Testis (tissue), 3 donors: Measurements from ENCODE around the gene THSD4. TPM values are rescaled to one million over a fixed set of nuclear protein-coding genes. Genes with fewer than 3 reads are reported as not detected.
"Not testable (repeated sequence)": the region's sequence is repeated elsewhere in the genome, so short reads cannot be mapped to it uniquely, and the experiment has no call there.

Source experiments
- DNase-seq: peaks from one replicate; pipeline ENCODE4 v3.0.0-alpha.2; 2019
- H3K27ac ChIP-seq, 2 donors: fragments of 200-600 bp; sonication (generic); one replicate each; pipeline ENCODE4 v1.5.1; 2019
- H3K27me3 ChIP-seq: fragments of 200-600 bp; sonication (generic); one replicate; pipeline ENCODE4 v1.5.1; 2019
- H3K36me3 ChIP-seq: fragments of 200-600 bp; sonication (generic); one replicate; pipeline ENCODE4 v1.5.1; 2017; ENCODE audit warnings: low read depth; ENCODE audit errors: missing control alignments
- H3K4me1 ChIP-seq: fragments of 200-600 bp; sonication (generic); one replicate; pipeline ENCODE4 v1.5.1; 2019
- H3K4me3 ChIP-seq, 2 donors: fragments of 200-600 bp; sonication (generic); one replicate each; pipeline ENCODE4 v1.5.1; 2017 to 2019
- H3K9me3 ChIP-seq: fragments of 200-600 bp; sonication (generic); one replicate; pipeline ENCODE4 v1.5.1; 2017
- POLR2A ChIP-seq: fragments of 450-650 bp; IDR thresholded peaks from one replicate; pipeline ENCODE4 v1.6.1; 2017; ENCODE audit warnings: antibody characterized with exemption, mild to moderate bottlenecking, moderate library complexity
- WGBS, 2 donors: methylation state at CpG; one replicate each; pipeline ENCODE4 v1.1.5; 2018; 5-methylcytosine and 5-hydroxymethylcytosine counted together
- intact Hi-C: fragments of 100-400 bp; cut with DNase I; formaldehyde crosslinking; loops from one replicate; pipeline ENCODE4 v1.15.1; 2023; ENCODE audit warnings: low total_unique reads
- polyA plus RNA-seq: library from polyadenylated mRNA; stranded (reverse); fragments of 350-450 nt; fragmentation: Illumina TruSeq; extraction: RNeasy Lipid Tissue Mini Kit (QIAGEN cat#74804); gene quantifications from one replicate; pipeline ENCODE4 v1.2.3, GENCODE V29; 2014; ENCODE audit warnings: low read depth, low replicate concordance; ENCODE audit not compliant: insufficient read depth
- total RNA-seq, 2 donors: library from RNA; depleted of rRNA; stranded (reverse); fragments of >200 nt; gene quantifications; one replicate each; pipeline ENCODE4 v1.2.3, GENCODE V29; 2016
- TF ChIP-seq, protein P1 (sequence below), 3 experiments: fragments of 450-650 bp in 2 of 3; fragments of 200-600 bp in 1 of 3; sonication (generic) in 1 of 3; IDR thresholded peaks; one replicate each; pipeline ENCODE4 v1.5.1; 2016 to 2019; ENCODE audit warnings: antibody characterized with exemption in 3 of 3, mild to moderate bottlenecking in 2 of 3, moderate library complexity in 1 of 3

THSD4 gene
- total and polyA plus RNA-seq, 3 donors from 2014 or later, result 14.3 to 21.5 (median 18.2) TPM

DNA sequence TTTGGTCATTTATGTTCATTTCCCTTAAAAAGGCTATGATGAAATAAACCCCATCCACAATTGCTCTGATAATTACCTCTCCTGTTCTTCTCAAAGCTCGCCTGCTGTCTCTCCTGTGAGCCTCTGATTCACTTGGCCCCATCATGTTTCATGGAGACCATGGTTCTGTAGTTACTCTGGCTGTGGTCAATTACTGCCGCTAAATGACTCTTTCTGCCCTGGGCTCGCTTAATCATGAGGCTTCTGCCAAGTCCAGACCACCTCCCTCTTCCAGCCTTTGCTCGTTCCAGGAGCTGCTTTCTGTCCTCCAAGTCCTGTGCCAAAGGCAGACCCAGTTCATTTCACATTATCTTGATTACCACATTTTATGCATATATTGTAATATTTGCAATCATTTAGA is 91.9 kb downstream of the THSD4 start:
- H3K36me3 ChIP-seq, result no peaks in the 10 kb centered on the region
- TF ChIP-seq, protein P1, sequence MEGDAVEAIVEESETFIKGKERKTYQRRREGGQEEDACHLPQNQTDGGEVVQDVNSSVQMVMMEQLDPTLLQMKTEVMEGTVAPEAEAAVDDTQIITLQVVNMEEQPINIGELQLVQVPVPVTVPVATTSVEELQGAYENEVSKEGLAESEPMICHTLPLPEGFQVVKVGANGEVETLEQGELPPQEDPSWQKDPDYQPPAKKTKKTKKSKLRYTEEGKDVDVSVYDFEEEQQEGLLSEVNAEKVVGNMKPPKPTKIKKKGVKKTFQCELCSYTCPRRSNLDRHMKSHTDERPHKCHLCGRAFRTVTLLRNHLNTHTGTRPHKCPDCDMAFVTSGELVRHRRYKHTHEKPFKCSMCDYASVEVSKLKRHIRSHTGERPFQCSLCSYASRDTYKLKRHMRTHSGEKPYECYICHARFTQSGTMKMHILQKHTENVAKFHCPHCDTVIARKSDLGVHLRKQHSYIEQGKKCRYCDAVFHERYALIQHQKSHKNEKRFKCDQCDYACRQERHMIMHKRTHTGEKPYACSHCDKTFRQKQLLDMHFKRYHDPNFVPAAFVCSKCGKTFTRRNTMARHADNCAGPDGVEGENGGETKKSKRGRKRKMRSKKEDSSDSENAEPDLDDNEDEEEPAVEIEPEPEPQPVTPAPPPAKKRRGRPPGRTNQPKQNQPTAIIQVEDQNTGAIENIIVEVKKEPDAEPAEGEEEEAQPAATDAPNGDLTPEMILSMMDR (IDR thresholded peaks at IDR 0.05), result no peak
- no peak for TF ChIP-seq POLR2A
- no peak overlapping the region for H3K4me3 ChIP-seq
- H3K4me1 ChIP-seq, result no peaks in the 10 kb centered on the region
- H3K27ac ChIP-seq, result no peak overlapping the region
- intact Hi-C loops, result no loop called here
- no peaks in the 10 kb centered on the region for H3K27me3 ChIP-seq
- 90 to 92% methylated on average over 4 of the region's 4 CpGs for WGBS, 2 donors
- DNase-seq, result no peak
- H3K9me3 ChIP-seq, result no peaks in the 10 kb centered on the region

DNA sequence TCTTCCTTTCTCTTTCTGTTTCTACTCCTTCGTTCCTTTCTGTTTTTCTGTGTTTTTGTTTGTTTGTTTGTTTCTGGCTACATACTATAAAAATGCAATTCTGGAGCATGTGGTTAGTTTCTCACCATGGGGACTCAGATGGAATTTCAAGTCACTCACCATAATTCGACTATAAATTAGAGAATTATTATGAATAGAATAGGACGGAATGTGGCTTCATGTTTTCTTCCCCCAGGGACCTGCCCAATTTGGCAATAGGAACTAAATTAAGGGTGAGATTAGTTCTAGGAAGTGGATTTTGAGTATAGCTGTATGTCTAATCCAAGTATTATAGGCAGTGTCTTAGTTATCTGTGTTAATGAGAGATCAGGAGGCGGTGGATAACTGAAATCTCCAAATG is 96.9 kb downstream of the THSD4 start:
- Histone ChIP-seq H3K27me3 (no peaks in the 10 kb centered on the region), H3K4me1 (no peaks in the 10 kb centered on the region), H3K9me3 (no peaks in the 10 kb centered on the region), H3K27ac (no peak overlapping the region), H3K36me3 (no peaks in the 10 kb centered on the region), H3K4me3 (no peak overlapping the region)
- intact Hi-C loops, result no loop called here
- DNase-seq, result no peak
- TF ChIP-seq, protein P1 (IDR thresholded peaks at IDR 0.05), result no peak
- no peak for TF ChIP-seq POLR2A
- WGBS, 2 donors, result 73 to 78% methylated on average over 4 of the region's 4 CpGs

DNA sequence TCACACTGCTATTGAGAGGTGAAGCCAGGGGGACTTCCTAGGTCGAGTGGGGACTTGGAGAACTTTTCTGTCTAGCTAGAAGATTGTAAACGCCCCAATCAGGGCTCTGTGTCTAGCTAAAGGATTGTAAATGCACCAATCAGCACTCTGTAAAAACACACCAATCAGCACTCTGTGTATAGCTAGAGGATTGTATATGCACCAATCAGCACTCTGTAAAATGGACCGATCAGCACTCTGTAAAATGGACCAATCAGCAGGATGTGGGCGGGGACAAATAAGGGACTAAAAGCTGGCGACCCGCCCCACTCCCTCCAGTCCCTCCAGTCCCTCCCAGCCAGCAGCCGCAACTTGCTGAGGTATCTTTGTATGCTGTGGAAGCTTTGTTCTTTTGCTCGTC is 98.7 kb downstream of the THSD4 start:
- H3K27ac ChIP-seq, H3K4me1 ChIP-seq, H3K27me3 ChIP-seq, H3K36me3 ChIP-seq, intact Hi-C loops, H3K9me3 ChIP-seq: not testable (repeated sequence)
- 69 to 76% methylated on average over 7 to 8 of the region's 8 CpGs for whole genome bisulfite sequencing, 2 donors
- H3K4me3 ChIP-seq, result peak overlapping the region in 1 of 2 donors; percentile 36
- peak; percentile 46 for DNase-seq

DNA sequence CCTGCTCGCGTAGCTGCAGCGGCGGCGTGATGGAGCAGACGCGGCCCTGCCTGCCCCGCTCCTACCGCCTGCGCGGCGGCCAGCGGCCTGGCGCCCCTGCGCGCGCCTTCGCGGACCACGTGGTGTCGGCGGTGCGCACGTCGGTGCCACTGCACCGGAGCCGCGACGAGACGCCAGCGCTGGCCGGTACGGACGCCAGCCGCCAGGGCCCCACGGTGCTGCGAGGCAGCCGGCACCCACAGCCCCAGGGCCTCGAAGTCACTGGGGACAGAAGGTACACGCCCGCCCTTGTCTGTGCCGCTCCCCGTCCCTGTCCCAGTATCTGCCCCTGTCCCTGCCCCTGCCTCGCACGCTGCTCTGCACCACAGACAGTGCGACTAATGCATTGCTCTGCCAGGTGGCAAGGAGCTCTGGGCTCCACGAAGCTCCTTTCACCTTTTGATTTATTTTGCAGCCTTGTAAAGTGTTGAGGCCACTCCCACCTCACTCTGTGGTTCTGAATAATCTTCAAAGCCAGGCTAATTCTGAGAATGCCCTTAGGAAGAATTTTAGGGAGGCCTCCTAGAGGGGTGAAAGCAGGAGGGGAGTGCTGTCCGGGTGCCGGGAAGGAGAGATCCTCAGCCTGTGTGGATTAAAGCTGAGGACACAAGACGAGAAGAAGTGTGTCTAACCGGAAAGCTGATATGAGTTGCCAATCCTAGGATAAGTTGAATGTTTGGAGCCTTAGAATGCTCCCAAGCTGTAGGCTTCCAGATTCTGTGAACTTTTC is 100.0 kb downstream of the THSD4 start:
- Histone ChIP-seq H3K36me3 (no peaks in the 10 kb centered on the region), H3K4me1 (peaks cover 3% of the 10 kb centered on the region), H3K27me3 (no peaks in the 10 kb centered on the region), H3K4me3 (peak overlapping the region in 1 of 2 donors; percentile 40), H3K27ac (no peak overlapping the region), H3K9me3 (no peaks in the 10 kb centered on the region)
- no peak for DNase-seq
- TF ChIP-seq, protein P1 (IDR thresholded peaks at IDR 0.05), result no peak
- 39 to 46% methylated on average over 36 to 41 of the region's 51 CpGs for WGBS, 2 donors
- intact Hi-C loops, result no loop called here

DNA sequence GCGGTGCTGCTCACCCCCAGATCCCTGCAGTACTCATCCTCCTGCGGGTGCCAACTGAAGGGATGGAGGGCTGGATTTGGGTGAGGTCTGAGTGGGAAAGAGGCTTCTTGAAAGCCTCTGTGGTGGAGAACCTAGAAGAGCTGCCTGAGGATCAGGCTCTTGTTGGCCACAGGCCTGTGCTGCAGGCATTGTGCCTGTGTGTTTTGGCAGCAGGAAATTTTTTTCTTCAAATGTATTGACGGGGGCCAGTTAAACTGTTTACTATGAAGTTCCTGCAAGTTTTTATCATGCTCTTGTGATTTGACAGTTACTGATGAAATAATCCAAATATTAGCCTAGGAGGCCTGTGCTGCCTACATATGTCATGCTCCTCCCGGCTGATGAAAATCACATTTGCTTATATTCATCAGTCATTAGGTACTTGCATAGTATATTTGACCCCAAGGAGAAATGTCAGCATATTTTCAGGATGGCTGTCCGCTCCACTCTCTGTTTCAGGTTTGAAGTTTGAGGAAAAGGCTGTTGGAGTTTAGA is 103.1 kb downstream of the THSD4 start:
- Histone ChIP-seq H3K4me3 (no peak overlapping the region), H3K4me1 (peaks cover 3% of the 10 kb centered on the region), H3K9me3 (no peaks in the 10 kb centered on the region), H3K36me3 (no peaks in the 10 kb centered on the region), H3K27ac (no peak overlapping the region), H3K27me3 (no peaks in the 10 kb centered on the region)
- intact Hi-C loops, result no loop called here
- TF ChIP-seq, protein P1 (IDR thresholded peaks at IDR 0.05), result no peak
- TF ChIP-seq POLR2A, result no peak
- WGBS, 2 donors, result 83 to 85% methylated on average over 5 of the region's 5 CpGs
- no peak for DNase-seq
